Anterior cingulate cortex (tissue), 58 donors: Measurements from ENCODE around the gene TBCD.
"Not testable (repeated sequence)": the region's sequence is repeated elsewhere in the genome, so short reads cannot be mapped to it uniquely, and the experiment has no call there.

ENCODE experiments used
- DNase-seq, 58 donors: peaks; one replicate each; lab custom pipeline; 2025; lab: John Stamatoyannopoulos, UW

TBCD gene

DNA sequence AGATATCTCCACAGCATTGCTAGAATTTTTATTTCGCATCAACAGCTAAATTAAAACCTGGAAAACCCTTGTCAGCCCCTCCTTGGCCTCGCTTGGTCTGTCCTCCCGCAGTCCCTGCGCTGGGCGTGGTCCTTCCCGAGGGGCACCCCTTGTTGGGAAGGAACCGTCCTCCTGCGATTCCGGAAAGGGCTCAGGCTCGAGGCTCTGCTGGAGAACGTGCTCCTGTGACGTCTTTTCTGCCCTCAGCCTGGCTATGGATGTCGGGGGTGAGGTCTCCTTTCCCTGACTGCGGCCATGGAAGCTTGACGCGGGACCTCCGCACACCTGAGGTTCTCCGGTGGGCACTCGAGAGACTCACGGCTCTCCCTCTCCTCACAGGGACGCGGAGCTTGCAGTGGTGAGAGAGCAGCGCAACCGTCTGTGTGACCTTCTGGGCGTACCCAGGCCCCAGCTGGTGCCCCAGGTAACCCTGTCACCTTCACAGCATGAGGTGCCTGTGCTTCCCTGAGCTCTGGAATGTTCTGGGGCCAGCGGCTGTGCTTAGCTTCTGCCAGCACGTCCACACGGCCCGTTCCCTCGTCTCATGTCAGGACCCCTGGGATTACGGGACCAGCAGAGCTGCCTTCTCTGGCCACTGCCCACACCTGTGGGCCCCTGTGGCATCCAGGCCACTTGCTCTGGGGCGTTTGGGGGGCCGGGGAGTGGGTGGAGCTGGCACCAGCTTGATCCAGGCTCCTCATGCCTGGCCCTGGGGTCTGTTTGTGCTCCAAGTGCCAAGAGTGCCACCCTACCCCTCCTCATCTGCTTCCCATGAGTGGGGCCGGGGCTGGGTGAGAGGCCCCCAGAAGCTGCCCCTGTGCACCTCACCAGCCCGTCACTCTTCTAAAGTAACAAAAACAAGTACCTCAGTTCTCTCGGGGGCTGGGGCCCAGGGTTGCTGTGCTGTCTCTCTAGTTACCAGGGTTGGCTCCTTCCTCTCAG, 189.4 kb downstream of the TBCD start:
- no peak for DNase-seq

DNA sequence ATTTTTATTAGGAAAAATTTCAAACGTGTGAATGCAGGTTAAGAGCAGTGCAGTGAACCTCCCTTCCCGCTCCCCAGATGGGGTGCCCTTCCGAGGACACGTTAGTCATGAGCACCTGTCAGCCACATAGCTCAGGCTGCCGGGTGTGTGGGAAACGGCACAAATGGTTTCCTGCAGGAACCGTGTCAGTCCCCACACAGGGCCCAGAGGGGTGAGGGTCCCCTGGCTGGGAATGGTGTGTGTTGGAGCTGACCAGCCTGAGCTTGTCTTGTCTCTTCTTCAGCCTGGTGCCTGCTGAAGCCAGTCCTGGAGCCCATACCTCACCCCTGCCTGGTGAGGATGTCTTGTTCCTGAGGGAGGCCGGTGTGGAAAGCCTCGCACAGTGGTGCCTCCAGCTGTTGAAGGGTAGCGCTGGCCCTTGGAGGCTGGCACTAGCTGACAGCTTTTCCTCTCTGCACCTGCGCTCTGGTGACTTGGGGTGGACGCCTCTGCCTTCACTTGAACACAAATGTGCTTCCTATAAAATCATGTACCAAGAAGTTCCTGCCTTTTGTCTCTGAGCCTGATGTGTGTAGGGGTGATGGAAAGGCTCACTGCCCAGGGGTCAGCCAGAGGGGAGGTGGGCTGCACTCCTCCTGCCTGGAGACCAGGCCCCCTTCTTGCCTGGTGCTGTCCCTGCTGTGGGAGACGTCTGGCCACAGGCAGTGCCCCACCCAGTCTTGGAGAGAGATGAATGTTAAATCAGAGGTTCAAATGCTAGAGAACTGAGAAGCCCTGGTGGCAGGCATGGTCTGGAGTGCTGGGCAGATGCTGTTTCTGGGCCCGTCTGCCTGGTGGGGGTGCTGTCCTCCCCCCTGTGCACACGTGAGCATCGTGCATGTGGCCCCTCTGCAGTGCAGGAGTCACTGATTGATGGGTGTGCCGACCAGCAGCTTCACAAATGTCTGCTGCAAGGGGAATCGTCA, 190.6 kb downstream of the TBCD start:
- peak in 1 of 58 donors; percentile 16 for DNase-seq

DNA sequence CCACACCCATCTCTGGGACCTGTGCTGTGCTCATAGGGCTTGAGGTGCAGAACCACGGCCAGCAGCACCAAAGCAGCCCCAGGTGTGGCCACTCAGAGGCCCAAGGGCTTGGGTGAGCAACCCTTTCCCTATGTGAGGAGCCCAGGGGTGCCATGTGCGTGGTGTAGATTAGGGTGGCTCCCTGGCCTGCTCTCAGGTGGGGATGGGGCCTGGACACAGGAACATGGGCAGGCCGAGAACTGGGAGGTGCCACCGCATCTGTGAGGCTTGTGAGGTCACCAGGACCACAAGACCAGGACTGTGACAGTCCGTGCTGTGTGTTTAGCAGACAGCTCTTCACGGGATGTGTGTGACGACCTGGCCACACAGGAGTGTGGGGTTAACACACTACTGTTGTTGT, 191.5 kb downstream of the TBCD start:
- no peak for DNase-seq

DNA sequence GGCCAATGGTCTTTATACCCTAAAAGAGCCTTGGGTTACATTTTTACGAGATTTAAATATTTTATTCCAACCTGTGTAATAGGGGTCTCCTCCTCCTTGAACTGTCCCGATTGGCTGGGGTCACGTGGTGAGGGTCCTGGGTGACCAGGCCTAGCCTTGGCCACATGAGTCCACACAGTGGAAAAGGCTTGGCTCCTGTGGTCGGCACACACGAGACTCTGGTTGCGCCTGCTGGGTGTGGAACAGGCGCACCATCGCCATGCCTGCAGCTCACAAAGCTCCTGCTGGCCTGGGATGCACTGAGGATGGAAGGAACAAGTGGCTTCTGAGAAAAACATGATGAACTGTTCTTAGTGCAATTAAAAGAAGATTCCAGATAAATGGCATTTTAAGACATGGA, 191.9 kb downstream of the TBCD start:
- DNase-seq, result no peak

DNA sequence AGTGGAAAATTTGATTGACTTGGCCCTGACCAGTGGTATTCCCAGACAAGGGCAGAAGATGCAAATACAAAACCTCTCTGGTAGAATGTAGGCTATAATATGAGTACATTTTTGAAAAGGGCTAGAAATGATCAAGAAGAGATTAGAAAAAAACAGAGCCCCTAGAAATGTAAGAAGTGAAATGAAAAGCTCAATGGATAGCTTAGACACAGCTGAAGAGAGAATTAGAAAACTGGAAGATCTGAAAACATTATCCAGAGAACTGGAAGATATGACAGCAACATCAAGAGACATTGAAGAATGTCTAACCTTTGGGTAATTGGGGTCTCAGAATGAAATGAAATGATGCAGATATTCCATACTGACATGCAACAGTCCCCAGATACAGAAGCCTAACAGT, 193.1 kb downstream of the TBCD start:
- DNase-seq, result no peak

DNA sequence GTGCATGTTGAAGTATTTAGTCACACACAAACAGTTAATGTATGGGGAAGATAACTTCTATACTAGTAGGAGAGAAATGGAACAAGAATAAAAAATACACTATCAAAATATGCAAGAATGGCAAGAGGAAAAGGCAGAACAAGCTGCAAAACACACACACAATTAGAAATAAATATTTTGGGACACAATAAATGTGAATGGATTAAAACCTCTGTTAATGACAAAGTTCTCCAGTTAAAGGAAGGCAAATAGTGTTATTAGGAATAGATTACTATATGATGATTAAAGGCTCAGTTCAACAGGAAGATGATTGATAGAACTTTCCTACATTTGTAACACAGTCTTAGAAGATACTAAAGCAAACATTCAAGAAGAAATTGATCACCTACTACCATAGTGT, 194.2 kb downstream of the TBCD start:
- no peak for DNase-seq

DNA sequence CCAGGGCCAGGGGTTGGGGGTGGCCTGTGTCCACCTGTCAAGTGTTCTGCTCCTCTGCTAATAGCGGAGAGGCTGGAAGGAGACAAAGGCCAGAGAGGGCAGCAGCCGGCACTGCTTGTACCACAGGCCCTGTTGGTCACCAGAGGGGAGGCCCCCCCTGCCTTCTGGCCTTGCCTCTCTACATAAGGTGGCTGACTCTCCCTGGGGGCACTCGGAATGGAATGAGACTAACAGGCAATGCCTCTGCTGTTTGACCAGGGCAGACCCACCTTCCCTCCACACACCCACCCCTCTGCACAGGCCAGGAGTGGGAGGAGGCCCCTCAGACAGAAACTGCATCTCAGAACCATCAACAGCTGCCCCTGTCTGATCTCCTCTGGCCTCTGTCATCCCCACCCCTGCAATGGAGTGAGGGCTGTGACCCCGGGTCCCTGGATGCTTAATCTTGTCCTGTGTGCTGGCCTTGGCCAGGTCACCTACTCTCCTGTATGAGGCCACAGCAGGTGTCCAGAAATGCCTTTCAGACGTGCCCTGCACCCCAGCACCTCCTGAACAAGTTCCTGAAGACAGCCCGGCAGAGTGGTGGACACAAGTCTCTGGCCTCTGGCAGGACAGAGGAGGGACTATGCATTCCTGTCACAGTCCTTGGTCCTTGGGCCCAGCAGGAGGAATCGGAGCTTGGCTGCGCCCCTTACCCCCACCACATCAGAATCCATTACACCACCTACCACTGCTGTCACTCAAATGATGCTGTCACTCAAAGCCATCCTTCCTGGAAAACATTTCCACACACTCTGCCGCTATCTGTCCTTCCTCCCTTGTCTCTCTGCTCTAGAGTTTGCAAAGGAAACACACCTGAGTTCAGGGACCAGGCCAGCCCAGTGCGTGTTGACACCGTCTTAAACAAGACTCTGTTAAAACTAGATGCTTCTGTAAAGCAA, 195.5 kb downstream of the TBCD start:
- DNase-seq, result no peak

DNA sequence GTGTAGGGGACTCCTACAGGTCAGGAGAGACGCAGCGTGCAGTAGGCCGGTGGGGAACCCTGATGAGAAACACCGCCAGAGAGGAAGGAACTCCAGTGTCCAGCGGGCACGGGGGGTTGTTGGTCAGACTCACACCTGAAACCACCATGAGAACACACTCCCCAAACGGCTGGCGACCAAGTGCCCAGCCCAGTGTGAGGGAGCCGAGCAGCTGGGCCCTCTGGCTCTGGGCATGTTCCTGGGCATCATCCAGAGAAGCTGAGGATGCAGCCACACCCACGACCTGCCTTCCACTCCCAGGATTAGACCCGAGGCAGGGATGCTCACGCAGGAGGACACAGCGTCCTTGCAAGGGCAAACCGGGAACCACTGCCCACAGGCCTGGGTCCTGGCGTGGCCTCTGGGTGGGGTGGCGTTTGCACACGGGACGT, 196.2 kb downstream of the TBCD start:
- no peak for DNase-seq

DNA sequence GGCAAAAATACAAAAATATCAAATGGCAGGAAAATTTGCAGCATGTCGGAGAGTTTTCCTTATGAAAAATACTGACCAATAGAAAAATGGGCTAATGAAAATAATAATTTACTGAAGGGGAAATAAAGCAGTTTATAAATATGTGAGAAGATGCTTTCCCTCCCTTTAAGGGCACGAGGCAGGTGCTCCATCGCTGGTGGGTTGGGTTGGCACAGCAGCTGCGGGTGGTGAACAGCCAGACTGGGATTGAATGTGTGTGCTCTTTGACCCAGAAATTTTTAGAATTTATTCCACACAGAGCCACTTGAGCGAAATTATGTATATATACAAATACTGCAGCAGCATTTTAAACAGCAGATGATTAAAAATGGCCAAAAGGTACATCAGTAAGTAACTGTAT, 197.1 kb downstream of the TBCD start:
- DNase-seq, result no peak

DNA sequence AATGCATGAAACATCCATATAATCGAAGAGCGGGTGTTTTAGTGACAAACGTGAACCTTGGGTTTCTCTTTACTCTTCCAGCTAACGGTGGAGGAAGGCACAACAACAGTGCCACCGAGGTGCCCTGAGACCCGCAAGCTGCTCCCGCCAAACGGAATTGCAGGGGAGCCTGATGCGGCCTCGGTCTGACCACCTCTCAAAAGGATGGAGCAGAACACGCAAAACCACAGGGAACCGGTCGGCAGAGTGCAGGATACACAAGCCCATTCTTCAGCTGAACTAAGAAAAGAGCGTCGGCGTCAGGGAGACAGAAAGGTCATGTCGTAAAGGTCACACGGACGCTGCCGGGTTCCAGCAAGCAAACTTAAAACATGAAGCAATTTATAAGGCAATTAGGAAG, 197.5 kb downstream of the TBCD start:
- no peak for DNase-seq

DNA sequence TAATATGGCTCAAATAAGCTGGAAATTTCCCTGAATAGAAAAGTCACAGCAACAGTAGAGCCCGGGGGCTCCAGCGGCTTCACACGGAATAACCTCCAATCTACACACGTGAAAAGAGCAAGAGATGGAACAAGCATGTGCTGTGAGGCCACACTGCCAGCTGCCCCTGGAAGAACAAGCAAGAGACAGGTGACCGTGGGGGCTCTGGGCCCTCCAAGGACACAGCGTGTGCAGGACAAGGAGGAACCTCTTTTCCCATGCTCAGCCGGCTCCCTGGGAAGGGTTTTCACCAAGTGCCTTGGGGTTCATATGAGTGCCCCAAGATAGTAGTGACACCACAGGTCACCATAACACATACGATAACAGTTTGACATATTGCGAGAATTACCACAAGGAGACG, 198.1 kb downstream of the TBCD start:
- no peak for DNase-seq

DNA sequence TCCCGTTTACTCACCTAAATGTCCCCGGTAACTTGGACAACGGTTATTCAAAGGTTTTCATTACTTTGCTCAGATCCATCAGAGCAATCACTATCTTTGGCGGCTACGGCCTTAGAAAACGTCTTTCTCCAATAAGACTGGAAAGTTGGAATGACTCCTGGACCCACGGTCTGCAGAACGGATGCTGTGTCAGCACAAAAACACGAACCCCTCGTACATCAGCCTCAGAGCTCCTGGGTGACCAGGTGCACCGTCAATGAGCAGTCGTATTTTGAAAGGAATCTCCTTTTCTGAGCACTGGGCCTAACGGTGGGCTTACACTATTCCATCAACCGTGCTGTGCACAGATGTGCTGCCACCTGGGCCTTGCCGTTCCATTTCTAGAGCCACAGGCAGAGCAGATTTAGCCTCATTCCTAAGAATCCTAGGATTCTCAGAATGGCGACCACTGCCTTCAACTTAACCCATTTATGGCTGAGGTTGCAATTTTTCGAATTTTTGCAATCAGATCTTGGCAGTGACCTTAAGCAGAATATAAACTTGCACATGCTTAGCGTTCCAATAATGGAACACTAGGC, 198.7 kb downstream of the TBCD start:
- DNase-seq, result no peak

DNA sequence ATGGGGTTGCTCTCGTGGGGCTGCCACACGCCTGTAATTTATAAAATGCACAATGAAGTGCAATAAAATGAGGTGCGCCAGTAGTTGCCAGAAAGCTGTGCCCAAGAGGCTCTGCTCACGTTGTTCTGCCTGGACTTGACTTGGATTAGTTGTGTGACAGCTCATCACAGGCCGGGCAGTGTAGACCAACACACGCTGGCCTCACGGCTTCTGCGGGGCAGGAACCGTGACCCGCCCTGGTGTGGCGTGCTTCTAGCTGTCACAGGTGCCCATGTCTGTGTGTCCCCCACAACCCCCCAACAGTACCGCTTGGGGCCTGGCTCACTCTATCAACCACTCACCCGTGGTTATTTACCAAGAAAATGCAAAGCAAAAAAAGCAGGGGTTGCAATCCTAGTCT, 200.2 kb downstream of the TBCD start:
- no peak for DNase-seq

DNA sequence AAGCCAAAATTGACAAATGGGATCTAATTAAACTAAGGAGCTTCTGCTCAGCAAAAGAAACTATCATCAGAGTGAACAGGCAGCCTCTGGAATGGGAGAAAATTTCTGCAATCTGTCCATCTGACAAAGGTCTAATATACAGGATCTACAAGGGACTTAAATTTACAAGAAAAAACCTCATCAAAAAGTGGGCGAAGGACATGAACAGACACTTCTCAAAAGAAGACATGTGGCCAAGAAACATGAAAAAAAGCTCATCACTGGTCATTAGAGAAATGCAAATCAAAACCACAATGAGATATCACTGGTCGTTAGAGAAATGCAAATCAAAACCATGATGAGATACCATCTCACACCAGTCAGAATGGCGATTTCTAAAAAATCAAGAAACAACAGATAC, 203.2 kb downstream of the TBCD start:
- DNase-seq, result not testable (repeated sequence)

DNA sequence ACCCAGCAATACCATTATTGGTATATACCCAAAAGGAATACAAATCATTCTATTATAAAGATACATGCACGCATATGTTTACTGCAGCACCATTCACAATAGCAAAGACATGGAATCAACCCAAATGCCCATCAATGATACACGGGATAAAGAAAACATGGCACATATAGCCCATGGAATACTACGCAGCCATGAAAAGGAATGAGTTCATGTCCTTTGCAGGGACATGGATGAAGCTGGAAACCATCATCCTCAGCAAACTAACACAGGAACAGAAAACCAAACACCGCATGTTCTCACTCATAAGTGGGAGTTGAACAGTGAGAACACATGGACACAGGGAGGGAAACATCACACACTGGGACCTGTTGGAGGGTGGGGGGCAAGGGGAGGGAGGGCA, 203.8 kb downstream of the TBCD start:
- not testable (repeated sequence) for DNase-seq

DNA sequence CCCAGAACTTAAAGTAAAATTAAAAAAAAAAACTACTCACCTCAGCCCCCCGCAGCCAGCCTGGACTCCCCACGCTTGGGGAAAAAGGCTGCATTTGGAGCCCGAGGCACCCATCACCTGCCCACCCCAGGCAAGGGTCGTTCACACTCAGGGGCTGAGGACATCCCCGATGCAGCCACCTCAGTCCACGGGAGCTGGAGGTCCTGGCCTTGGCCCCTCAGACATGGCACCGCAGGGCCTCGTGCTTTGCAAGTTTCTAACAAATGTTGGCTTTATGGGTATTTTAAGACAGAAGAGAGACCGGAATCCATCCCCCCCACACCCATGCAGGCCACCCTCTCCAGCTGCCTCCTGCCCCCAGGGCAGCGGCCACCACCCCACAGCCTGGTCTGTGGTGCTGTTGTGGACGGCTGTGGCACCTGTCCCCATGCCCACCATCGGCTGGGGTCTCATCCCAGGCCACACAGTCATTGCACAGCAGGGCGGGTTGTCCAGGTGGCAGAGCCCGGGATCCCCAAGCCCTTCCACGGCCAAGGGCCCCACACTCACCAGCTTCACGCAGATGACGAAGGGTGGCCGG, 204.4 kb downstream of the TBCD start:
- no peak for DNase-seq

DNA sequence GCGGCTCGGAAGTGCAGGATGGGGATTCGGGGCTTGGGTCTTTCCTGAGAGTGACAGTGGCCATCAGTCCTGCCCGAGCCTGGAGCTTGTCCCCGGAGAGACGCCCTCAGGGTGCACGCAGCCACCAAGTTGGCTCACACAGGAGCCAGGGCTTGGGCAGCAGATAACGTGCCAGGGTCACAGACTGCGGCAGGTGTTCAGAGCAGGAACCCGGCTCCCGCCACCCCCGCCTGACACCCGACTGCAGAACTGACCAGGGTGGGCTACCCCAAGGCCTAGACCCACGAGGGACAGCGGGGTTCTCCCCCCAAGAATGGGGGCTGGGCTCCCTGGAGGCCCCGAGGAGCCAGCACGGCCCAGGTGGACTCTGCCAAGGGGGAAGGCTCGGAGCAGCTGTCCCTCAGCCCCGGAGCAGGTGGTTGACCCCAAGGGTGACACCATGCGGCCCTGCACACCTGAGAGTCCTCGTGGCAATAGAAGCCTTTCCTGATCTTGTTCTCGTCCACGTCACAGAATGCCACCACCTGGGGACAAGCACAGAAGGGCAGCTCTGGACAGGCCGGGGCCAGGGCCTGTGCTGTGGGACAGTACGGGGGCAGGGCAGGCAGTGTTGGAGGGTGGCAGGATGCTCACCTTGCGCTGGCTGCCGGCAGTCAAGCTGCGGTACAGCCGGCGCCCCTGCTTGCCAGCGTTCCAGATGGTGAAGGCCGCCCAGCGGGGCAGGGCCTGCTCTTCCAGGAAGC, 205.0 kb downstream of the TBCD start:
- DNase-seq, result no peak

DNA sequence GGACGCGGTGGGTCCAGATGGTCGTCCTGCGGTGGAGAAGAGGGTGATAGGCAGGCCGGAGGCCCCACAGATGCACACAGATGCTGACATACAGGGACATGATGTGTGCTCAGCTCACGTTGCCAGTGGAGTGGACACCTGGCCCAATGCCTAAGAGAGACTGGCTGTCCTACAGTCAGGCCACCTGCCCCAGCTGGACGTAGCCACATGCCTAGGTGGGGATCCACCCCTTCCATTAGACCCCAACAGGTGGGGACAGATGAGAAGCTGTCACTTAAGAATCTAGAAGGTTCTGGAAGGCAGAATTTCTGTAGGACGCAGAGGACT, 205.6 kb downstream of the TBCD start:
- DNase-seq, result no peak
